Anterior cingulate cortex (tissue), 58 donors: ENCODE results near the gene NABP2.
"Not testable (repeated sequence)": the region's sequence is repeated elsewhere in the genome, so short reads cannot be mapped to it uniquely, and the experiment has no call there.

Experiments used
- DNase-seq, 58 donors: peaks; one replicate each; lab custom pipeline; 2025; lab: John Stamatoyannopoulos, UW

NABP2 gene

GRCh38 chr12:56224102-56224701 is at the start of gene NABP2:
Gene NABP2, plus strand, starts transcription at chr12:56224342. Its CDS starts 515 bp downstream, at chr12:56224857.
- peak; percentile 77 to 99 (median 96) for DNase-seq

GRCh38 chr12:56178347-56178746 is 45.8 kb upstream of the NABP2 start:
- no peak for DNase-seq

GRCh38 chr12:56186957-56187356 is 37.2 kb upstream of the NABP2 start:
- no peak for DNase-seq

- DNase-seq, result peak in 2 of 58 donors; percentile 3 to 27
These were observed 35.9 kb upstream of the NABP2 start for GRCh38 chr12:56188131-56188777.

- peak in 4 of 58 donors; percentile 14 to 43 (median 32) for DNase-seq
These were observed 35.4 kb upstream of the NABP2 start for GRCh38 chr12:56188778-56189098.

GRCh38 chr12:56189099-56189917 is 34.8 kb upstream of the NABP2 start, which contains the start of gene SMARCC2:
Gene SMARCC2, minus strand, starts transcription at chr12:56189483. Its CDS starts 22 bp downstream, at chr12:56189461.
- peak in 56 of 58 donors; percentile 8 to 89 (median 71) for DNase-seq

GRCh38 chr12:56189918-56190694 is 34.0 kb upstream of the NABP2 start:
- peak; percentile 15 to 88 (median 71) for DNase-seq

GRCh38 chr12:56190695-56191155 is 33.4 kb upstream of the NABP2 start:
- peak in 2 of 58 donors; percentile 14 to 18 for DNase-seq

- no peak for DNase-seq
These were observed 31.6 kb upstream of the NABP2 start for GRCh38 chr12:56192582-56192981.

- DNase-seq, result peak in 38 of 58 donors; percentile 2 to 84 (median 28)
These were observed 31.0 kb upstream of the NABP2 start for GRCh38 chr12:56193025-56193578.

GRCh38 chr12:56196818-56197550 is 27.2 kb upstream of the NABP2 start:
- not testable (repeated sequence) for DNase-seq

- DNase-seq, result no peak
These were observed 26.1 kb upstream of the NABP2 start for GRCh38 chr12:56197921-56198635.

GRCh38 chr12:56198836-56199235 is 25.3 kb upstream of the NABP2 start:
- no peak for DNase-seq

GRCh38 chr12:56202366-56202765 is 21.8 kb upstream of the NABP2 start:
- DNase-seq, result no peak

- DNase-seq, result no peak
These were observed 21.3 kb upstream of the NABP2 start for GRCh38 chr12:56202838-56203237.

GRCh38 chr12:56204275-56204674 is 19.9 kb upstream of the NABP2 start:
- DNase-seq, result no peak

GRCh38 chr12:56205445-56205844 is 18.7 kb upstream of the NABP2 start:
- DNase-seq, result no peak

GRCh38 chr12:56206452-56207166 is 17.5 kb upstream of the NABP2 start:
- DNase-seq, result peak in 24 of 58 donors; percentile 0 to 36 (median 7)
